Measurements from ENCODE around the gene EIF4H.

EIF4H gene

GRCh38 chr7:74179935-74180604 lies 5.9 kb downstream of the EIF4H start:
- Histone ChIP-seq H3K27me3 (ENCODE audit: insufficient read depth, low read length) (no peaks in the 10 kb centered on the region), H3K79me2 (ENCODE audit: control insufficient read depth, insufficient read depth, low read length, poor library complexity) (peaks cover 48% of the 10 kb centered on the region), H2AFZ (ENCODE audit: insufficient read depth, low read length, poor library complexity) (no peak overlapping the region), H3K4me1 (ENCODE audit: control insufficient read depth in 1 of 2, insufficient read depth in 2 of 2, low read length in 2 of 2) (peaks cover 4 to 11% of the 10 kb centered on the region in 2 experiments), H4K91ac (ENCODE audit: low read depth, low read length) (no peak overlapping the region), H4K12ac (ENCODE audit: low read depth, low read length) (no peak overlapping the region), H3K27ac (ENCODE audit: low read depth, low read length) (no peak overlapping the region), H3K18ac (ENCODE audit: low read length) (no peak overlapping the region), H3K79me1 (ENCODE audit: low read length) (no peaks in the 10 kb centered on the region), H3K4me2 (ENCODE audit: low read length) (no peak overlapping the region), H2AK5ac (ENCODE audit: low read length) (no peak overlapping the region), H2BK120ac (ENCODE audit: insufficient read depth, low read length, poor library complexity) (no peak overlapping the region), H4K8ac (ENCODE audit: low read depth, low read length) (no peak overlapping the region), H2BK12ac (ENCODE audit: low read length) (no peak overlapping the region), H3K9me3 (ENCODE audit: insufficient read depth, low read depth, low read length) (no peaks in the 10 kb centered on the region), H3K23ac (ENCODE audit: low read length) (no peak overlapping the region), H3K36me3 (ENCODE audit: control insufficient read depth in 1 of 2, insufficient read depth in 2 of 2, low read length in 2 of 2) (peaks cover 19 to 34% of the 10 kb centered on the region in 2 experiments), H3K9ac (ENCODE audit: low read length) (no peak overlapping the region), H2BK5ac (ENCODE audit: low read depth, low read length, poor library complexity) (no peak overlapping the region), H3K4ac (ENCODE audit: low read depth, low read length) (peak overlapping the region; percentile 100), H3K14ac (ENCODE audit: low read length) (no peak overlapping the region), H3K4me3 (ENCODE audit: low read depth, low read length) (no peak overlapping the region)
- WGBS (ENCODE audit: extremely low coverage, insufficient coverage, insufficient read length): no CpG with 5 or more reads among the region's 3 CpGs
- no peak for DNase-seq

- H3K4me3 ChIP-seq (ENCODE audit: low read depth, low read length): no peak overlapping the region
- no peak overlapping the region for H3K18ac ChIP-seq (ENCODE audit: low read length)
- H3K9ac ChIP-seq (ENCODE audit: low read length): no peak overlapping the region
- no peak overlapping the region for H2BK120ac ChIP-seq (ENCODE audit: insufficient read depth, low read length, poor library complexity)
- no peak overlapping the region for H2AK5ac ChIP-seq (ENCODE audit: low read length)
- no peak overlapping the region for H2AFZ ChIP-seq (ENCODE audit: insufficient read depth, low read length, poor library complexity)
- H2BK5ac ChIP-seq (ENCODE audit: low read depth, low read length, poor library complexity): no peak overlapping the region
- H3K14ac ChIP-seq (ENCODE audit: low read length): no peak overlapping the region
- no peak overlapping the region for H4K8ac ChIP-seq (ENCODE audit: low read depth, low read length)
- peak overlapping the region; percentile 86 for H3K4ac ChIP-seq (ENCODE audit: low read depth, low read length)
- no peaks in the 10 kb centered on the region for H3K9me3 ChIP-seq (ENCODE audit: insufficient read depth, low read depth, low read length)
- WGBS (ENCODE audit: extremely low coverage, insufficient coverage, insufficient read length): no CpG with 5 or more reads among the region's 1 CpG
- no peaks in the 10 kb centered on the region for H3K27me3 ChIP-seq (ENCODE audit: insufficient read depth, low read length)
- no peak overlapping the region for H4K12ac ChIP-seq (ENCODE audit: low read depth, low read length)
- peak in 1 of 2 donors; percentile 61 for DNase-seq
- H3K4me1 ChIP-seq (ENCODE audit: control insufficient read depth in 1 of 2, insufficient read depth in 2 of 2, low read length in 2 of 2): peaks cover 4 to 11% of the 10 kb centered on the region in 2 experiments
- peaks cover 46% of the 10 kb centered on the region for H3K79me2 ChIP-seq (ENCODE audit: control insufficient read depth, insufficient read depth, low read length, poor library complexity)
- H3K4me2 ChIP-seq (ENCODE audit: low read length): no peak overlapping the region
- H3K27ac ChIP-seq (ENCODE audit: low read depth, low read length): no peak overlapping the region
- H4K91ac ChIP-seq (ENCODE audit: low read depth, low read length): no peak overlapping the region
- no peaks in the 10 kb centered on the region for H3K79me1 ChIP-seq (ENCODE audit: low read length)
- H3K36me3 ChIP-seq (ENCODE audit: control insufficient read depth in 1 of 2, insufficient read depth in 2 of 2, low read length in 2 of 2): peaks cover 19 to 34% of the 10 kb centered on the region in 2 experiments
- H3K23ac ChIP-seq (ENCODE audit: low read length): no peak overlapping the region
- H2BK12ac ChIP-seq (ENCODE audit: low read length): no peak overlapping the region
These were observed 6.7 kb downstream of the EIF4H start for GRCh38 chr7:74180866-74181265.

- no peak overlapping the region for H2BK12ac ChIP-seq (ENCODE audit: low read length)
- H4K12ac ChIP-seq (ENCODE audit: low read depth, low read length): no peak overlapping the region
- peaks cover 4 to 11% of the 10 kb centered on the region in 2 experiments for H3K4me1 ChIP-seq (ENCODE audit: control insufficient read depth in 1 of 2, insufficient read depth in 2 of 2, low read length in 2 of 2)
- no peak overlapping the region for H2AFZ ChIP-seq (ENCODE audit: insufficient read depth, low read length, poor library complexity)
- H3K4ac ChIP-seq (ENCODE audit: low read depth, low read length): peak overlapping the region; percentile 5
- no peak overlapping the region for H3K4me3 ChIP-seq (ENCODE audit: low read depth, low read length)
- H3K23ac ChIP-seq (ENCODE audit: low read length): no peak overlapping the region
- no CpG with 5 or more reads among the region's 5 CpGs for WGBS (ENCODE audit: extremely low coverage, insufficient coverage, insufficient read length)
- no peak overlapping the region for H2AK5ac ChIP-seq (ENCODE audit: low read length)
- no peak overlapping the region for H3K18ac ChIP-seq (ENCODE audit: low read length)
- H3K27me3 ChIP-seq (ENCODE audit: insufficient read depth, low read length): no peaks in the 10 kb centered on the region
- no peak overlapping the region for H3K9ac ChIP-seq (ENCODE audit: low read length)
- H4K91ac ChIP-seq (ENCODE audit: low read depth, low read length): no peak overlapping the region
- H3K4me2 ChIP-seq (ENCODE audit: low read length): no peak overlapping the region
- no peak overlapping the region for H3K27ac ChIP-seq (ENCODE audit: low read depth, low read length)
- no peak overlapping the region for H4K8ac ChIP-seq (ENCODE audit: low read depth, low read length)
- no peak overlapping the region for H2BK120ac ChIP-seq (ENCODE audit: insufficient read depth, low read length, poor library complexity)
- H2BK5ac ChIP-seq (ENCODE audit: low read depth, low read length, poor library complexity): no peak overlapping the region
- H3K36me3 ChIP-seq (ENCODE audit: control insufficient read depth in 1 of 2, insufficient read depth in 2 of 2, low read length in 2 of 2): peaks cover 18 to 34% of the 10 kb centered on the region in 2 experiments
- H3K79me2 ChIP-seq (ENCODE audit: control insufficient read depth, insufficient read depth, low read length, poor library complexity): peaks cover 41% of the 10 kb centered on the region
- DNase-seq: peak; percentile 82 to 92
- no peaks in the 10 kb centered on the region for H3K9me3 ChIP-seq (ENCODE audit: insufficient read depth, low read depth, low read length)
- no peaks in the 10 kb centered on the region for H3K79me1 ChIP-seq (ENCODE audit: low read length)
- H3K14ac ChIP-seq (ENCODE audit: low read length): no peak overlapping the region
These were observed 7.7 kb downstream of the EIF4H start for GRCh38 chr7:74181821-74182220.

GRCh38 chr7:74182453-74183090 lies 8.4 kb downstream of the EIF4H start:
- Histone ChIP-seq H3K79me1 (ENCODE audit: low read length) (no peaks in the 10 kb centered on the region), H2BK12ac (ENCODE audit: low read length) (no peak overlapping the region), H3K9ac (ENCODE audit: low read length) (no peak overlapping the region), H3K9me3 (ENCODE audit: insufficient read depth, low read depth, low read length) (no peaks in the 10 kb centered on the region), H4K8ac (ENCODE audit: low read depth, low read length) (no peak overlapping the region), H3K23ac (ENCODE audit: low read length) (no peak overlapping the region), H4K91ac (ENCODE audit: low read depth, low read length) (no peak overlapping the region), H2AFZ (ENCODE audit: insufficient read depth, low read length, poor library complexity) (no peak overlapping the region), H3K27me3 (ENCODE audit: insufficient read depth, low read length) (no peaks in the 10 kb centered on the region), H3K18ac (ENCODE audit: low read length) (no peak overlapping the region), H3K79me2 (ENCODE audit: control insufficient read depth, insufficient read depth, low read length, poor library complexity) (peaks cover 46% of the 10 kb centered on the region), H3K4me2 (ENCODE audit: low read length) (no peak overlapping the region), H3K27ac (ENCODE audit: low read depth, low read length) (no peak overlapping the region), H3K4me1 (ENCODE audit: control insufficient read depth in 1 of 2, insufficient read depth in 2 of 2, low read length in 2 of 2) (peaks cover 4 to 11% of the 10 kb centered on the region in 2 experiments), H4K12ac (ENCODE audit: low read depth, low read length) (no peak overlapping the region), H3K36me3 (ENCODE audit: control insufficient read depth in 1 of 2, insufficient read depth in 2 of 2, low read length in 2 of 2) (peaks cover 24 to 39% of the 10 kb centered on the region in 2 experiments), H3K4ac (ENCODE audit: low read depth, low read length) (peak overlapping the region; percentile 99), H2BK5ac (ENCODE audit: low read depth, low read length, poor library complexity) (no peak overlapping the region), H3K4me3 (ENCODE audit: low read depth, low read length) (no peak overlapping the region), H2BK120ac (ENCODE audit: insufficient read depth, low read length, poor library complexity) (no peak overlapping the region), H2AK5ac (ENCODE audit: low read length) (no peak overlapping the region), H3K14ac (ENCODE audit: low read length) (no peak overlapping the region)
- DNase-seq: peak in 1 of 2 donors; percentile 51
- no CpG with 5 or more reads among the region's 6 CpGs for WGBS (ENCODE audit: extremely low coverage, insufficient coverage, insufficient read length)
